GM23338 (cell line): ENCODE results near the gene RELCH.

Experiments used
- CTCF ChIP-seq, 2 experiments: fragments of 200-600 bp in 1 of 2; sonication (generic) in 1 of 2; conservative IDR thresholded peaks; 2 replicates each; pipeline versions ENCODE4 v1.5.1 to v1.6.1; 2016 to 2017; ENCODE audit warnings: antibody characterized with exemption in 2 of 2, low read depth in 2 of 2, mild to moderate bottlenecking in 2 of 2, moderate library complexity in 1 of 2
- EZH2 ChIP-seq: fragments of 200-600 bp; sonication (generic); IDR thresholded peaks from one replicate; pipeline ENCODE4 v1.8.0; 2017; ENCODE audit warnings: antibody characterized with exemption, mild to moderate bottlenecking, low read depth; ENCODE audit not compliant: unreplicated experiment
- EZH2phosphoT487 ChIP-seq: fragments of 200-600 bp; sonication (generic); IDR thresholded peaks from one replicate; pipeline ENCODE4 v1.8.1; 2018; ENCODE audit warnings: antibody characterized with exemption; ENCODE audit not compliant: unreplicated experiment
- POLR2AphosphoS5 ChIP-seq: IDR thresholded peaks from 2 replicates; pipeline ENCODE4 v1.6.1; 2016; ENCODE audit warnings: antibody characterized with exemption, low read depth
- REST ChIP-seq: IDR thresholded peaks from one replicate; pipeline ENCODE4 v1.6.1; 2018; ENCODE audit warnings: antibody characterized with exemption; ENCODE audit not compliant: unreplicated experiment

GRCh38 chr18:62179213-62179612, 7.8 kb upstream of the RELCH start:
- no peak for TF ChIP-seq CTCF (conservative IDR thresholded peaks at IDR 0.05; ENCODE audit: low read depth in 2 of 2)
- TF ChIP-seq EZH2: no peak
- TF ChIP-seq POLR2AphosphoS5: no peak
- TF ChIP-seq EZH2phosphoT487: no peak
- TF ChIP-seq REST: no peak
